SK-MEL-5 (cell line): Measurements from ENCODE around the gene IRAK2. TPM values are rescaled to one million over a fixed set of nuclear protein-coding genes. Genes with fewer than 3 reads are reported as not detected.

Experiments used
- DNase-seq: peaks from one replicate; pipeline ENCODE4 v3.0.0-alpha.2; 2016; ENCODE audit warnings: low read depth, low spot score
- in situ Hi-C: cut with HindIII; loops from 2 replicates; pipeline ENCODE4 v1.10.0; 2016; ENCODE audit warnings: low sequenced_read_pairs, high pct_unique_total_duplicates, low pct_unique_long_range_greater_than_20kb
- total RNA-seq: library from RNA; depleted of rRNA; stranded (reverse); fragments of >200 nt; shearing (Covaris generic); gene quantifications from 2 replicates; pipeline ENCODE4 v1.2.3, GENCODE V29; 2014

Gene IRAK2
- total RNA-seq, 1 experiment from 2014 or later: 1.8 TPM

- in situ Hi-C loops: no loop called here
Measured at GRCh38 chr3:10182950-10183349, 18.2 kb downstream of the IRAK2 start.

GRCh38 chr3:10184250-10184649 is 19.5 kb downstream of the IRAK2 start:
- DNase-seq: no peak
- in situ Hi-C loops: no loop called here

More at GRCh38 chr3:10182950-10183349, 18.2 kb downstream of the IRAK2 start:
- DNase-seq: no peak

- in situ Hi-C loops: no loop called here
- DNase-seq: no peak
Measured at GRCh38 chr3:10185804-10186762, 21.4 kb downstream of the IRAK2 start.

- in situ Hi-C loops: no loop called here
- DNase-seq: no peak
Measured at GRCh38 chr3:10187290-10187876, 22.7 kb downstream of the IRAK2 start.

- in situ Hi-C loops: no loop called here
- no peak for DNase-seq
Measured at GRCh38 chr3:10187944-10188343, 23.2 kb downstream of the IRAK2 start.

- in situ Hi-C loops: no loop called here
- no peak for DNase-seq
Measured at GRCh38 chr3:10188804-10189556, 24.3 kb downstream of the IRAK2 start.

- in situ Hi-C loops: no loop called here
- DNase-seq: no peak
Measured at GRCh38 chr3:10189557-10190354, 25.0 kb downstream of the IRAK2 start.

- DNase-seq: peak; percentile 16
- in situ Hi-C loops: no loop called here
Measured at GRCh38 chr3:10192953-10193691, 28.4 kb downstream of the IRAK2 start.

GRCh38 chr3:10193692-10194327 is 29.1 kb downstream of the IRAK2 start:
- no peak for DNase-seq
- in situ Hi-C loops: no loop called here

GRCh38 chr3:10194328-10195071 is 29.8 kb downstream of the IRAK2 start:
- no peak for DNase-seq
- in situ Hi-C loops: no loop called here

GRCh38 chr3:10195366-10196089 is 30.8 kb downstream of the IRAK2 start:
- in situ Hi-C loops: no loop called here
- DNase-seq: no peak

GRCh38 chr3:10196389-10197052 is 31.8 kb downstream of the IRAK2 start:
- DNase-seq: no peak
- in situ Hi-C loops: no loop called here

GRCh38 chr3:10198226-10198625 is 33.5 kb downstream of the IRAK2 start:
- in situ Hi-C loops: no loop called here
- DNase-seq: no peak

- in situ Hi-C loops: no loop called here
- no peak for DNase-seq
Measured at GRCh38 chr3:10198761-10199649, 34.3 kb downstream of the IRAK2 start.
